Caki2 (cell line): Measurements from ENCODE around the gene FGFRL1. TPM values are rescaled to one million over a fixed set of nuclear protein-coding genes. Genes with fewer than 3 reads are reported as not detected.

Experiments
- DNase-seq: peaks from one replicate; pipeline ENCODE4 v3.0.0-alpha.2; 2015; ENCODE audit warnings: low read depth
- in situ Hi-C: cut with HindIII; loops from 2 replicates; pipeline ENCODE4 v1.10.0; 2016; ENCODE audit warnings: low sequenced_read_pairs, low pct_unique_long_range_greater_than_20kb, mixed read lengths
- total RNA-seq: library from RNA; depleted of rRNA; stranded (reverse); fragments of >200 nt; shearing (Covaris generic); gene quantifications from 2 replicates; pipeline ENCODE4 v1.2.3, GENCODE V29; 2014; ENCODE audit warnings: low replicate concordance

The FGFRL1 gene
- total RNA-seq, 1 experiment from 2014 or later: 70.9 TPM

- in situ Hi-C loops: no loop called here
These were observed 3.8 kb downstream of the FGFRL1 start for GRCh38 chr4:1015179-1015578.

GRCh38 chr4:1015746-1016145, 4.3 kb downstream of the FGFRL1 start:
- no peak for DNase-seq
- in situ Hi-C loops: no loop called here

More at GRCh38 chr4:1015179-1015578, 3.8 kb downstream of the FGFRL1 start:
- no peak for DNase-seq

GRCh38 chr4:1017211-1017610, 5.8 kb downstream of the FGFRL1 start:
- no peak for DNase-seq

GRCh38 chr4:1017706-1018105, 6.3 kb downstream of the FGFRL1 start:
- in situ Hi-C loops: no loop called here
- DNase-seq: no peak

More at GRCh38 chr4:1017211-1017610, 5.8 kb downstream of the FGFRL1 start:
- in situ Hi-C loops: no loop called here

GRCh38 chr4:1018147-1019020, 7.0 kb downstream of the FGFRL1 start:
- no peak for DNase-seq
- in situ Hi-C loops: no loop called here

GRCh38 chr4:1019320-1019719, 7.9 kb downstream of the FGFRL1 start:
- in situ Hi-C loops: no loop called here

GRCh38 chr4:1019729-1020470, 8.5 kb downstream of the FGFRL1 start:
- no peak for DNase-seq
- in situ Hi-C loops: no loop called here

More at GRCh38 chr4:1019320-1019719, 7.9 kb downstream of the FGFRL1 start:
- DNase-seq: no peak

- in situ Hi-C loops: no loop called here
- no peak for DNase-seq
These were observed 10.1 kb downstream of the FGFRL1 start for GRCh38 chr4:1021386-1022050.

- no peak for DNase-seq
- in situ Hi-C loops: no loop called here
These were observed 10.8 kb downstream of the FGFRL1 start for GRCh38 chr4:1022051-1022738.

- in situ Hi-C loops: no loop called here
- no peak for DNase-seq
These were observed 11.3 kb downstream of the FGFRL1 start for GRCh38 chr4:1022739-1023066.

GRCh38 chr4:1023075-1023640, 11.7 kb downstream of the FGFRL1 start:
- DNase-seq: no peak
- in situ Hi-C loops: no loop called here

GRCh38 chr4:1023895-1024740, 12.7 kb downstream of the FGFRL1 start:
- in situ Hi-C loops: no loop called here

GRCh38 chr4:1024882-1025545, 13.6 kb downstream of the FGFRL1 start:
- DNase-seq: no peak
- in situ Hi-C loops: no loop called here

More at GRCh38 chr4:1023895-1024740, 12.7 kb downstream of the FGFRL1 start:
- no peak for DNase-seq

- DNase-seq: peak; percentile 64
- in situ Hi-C loops: no loop called here
These were observed 14.7 kb downstream of the FGFRL1 start for GRCh38 chr4:1026115-1026514.

GRCh38 chr4:1027219-1027914, 15.9 kb downstream of the FGFRL1 start:
- in situ Hi-C loops: no loop called here

GRCh38 chr4:1027915-1028238, 16.5 kb downstream of the FGFRL1 start:
- in situ Hi-C loops: no loop called here

More at GRCh38 chr4:1027219-1027914, 15.9 kb downstream of the FGFRL1 start:
- DNase-seq: no peak

More at GRCh38 chr4:1027915-1028238, 16.5 kb downstream of the FGFRL1 start:
- no peak for DNase-seq
